Activated B cell treated with CpG ODN at 0.5 μM for 24 hours (primary cell): ENCODE data around the gene SLC10A2. TPM values are rescaled to one million over a fixed set of nuclear protein-coding genes. Genes with fewer than 3 reads are reported as not detected.

Experiments used
- ATAC-seq: fragments of 200-7000 bp; cut with Tn5 transposase; one replicate; pipeline ENCODE4 v1.10.0; 2021; ENCODE audit warnings: low read depth, mild to moderate bottlenecking, moderate library complexity
- CTCF ChIA-PET: fragments of 350-600 bp; sonication (Branson Sonifier 250); formaldehyde crosslinking; loops from one replicate; lab custom pipeline; 2021; ENCODE audit warnings: antibody characterized with exemption; lab: Charles Lee
- POLR2A ChIA-PET: fragments of 350-600 bp; sonication (Branson Sonifier 250); formaldehyde crosslinking; loops from one replicate; lab custom pipeline; 2021; ENCODE audit warnings: antibody characterized with exemption; lab: Charles Lee
- DNase-seq: peaks from one replicate; pipeline ENCODE4 v3.0.0; 2022
- H3K27ac Mint-ChIP-seq: one replicate; pipeline ENCODE4 v1.8.0; 2020; ENCODE audit warnings: mixed read lengths
- H3K27me3 Mint-ChIP-seq: one replicate; pipeline ENCODE4 v1.8.0; 2021; ENCODE audit warnings: mixed read lengths
- H3K36me3 Mint-ChIP-seq: one replicate; pipeline ENCODE4 v1.8.0; 2021; ENCODE audit warnings: low read depth, mixed read lengths
- H3K4me1 Mint-ChIP-seq: one replicate; pipeline ENCODE4 v1.8.0; 2021; ENCODE audit warnings: mixed read lengths
- H3K4me3 Mint-ChIP-seq: one replicate; pipeline ENCODE4 v1.8.0; 2020; ENCODE audit warnings: mild to moderate bottlenecking, mixed read lengths
- H3K9me3 Mint-ChIP-seq: one replicate; pipeline ENCODE4 v1.8.0; 2020; ENCODE audit warnings: mixed read lengths
- CTCF ChIP-seq: fragments of 200-600 bp; IDR thresholded peaks from one replicate; pipeline ENCODE4 v1.8.0; 2022; ENCODE audit warnings: antibody characterized with exemption, mild to moderate bottlenecking
- intact Hi-C: fragments of 100-400 bp; cut with micrococcal nuclease; formaldehyde crosslinking; loops from one replicate; pipeline ENCODE4 v1.15.1; 2024
- total RNA-seq: library from RNA; stranded (reverse); gene quantifications from 2 replicates; pipeline ENCODE4 v1.2.3, GENCODE V29; 2022

SLC10A2 gene
- total RNA-seq, 1 donor from 2014 or later, result not detected

- no peak for TF ChIP-seq CTCF
- ATAC-seq, result no peak
- intact Hi-C loops, result no loop called here
- POLR2A ChIA-PET, result no interaction called here
- Mint-ChIP-seq H3K27ac (peak overlapping the region; percentile 54), H3K27me3 (no peaks in the 10 kb centered on the region), H3K36me3 (no peaks in the 10 kb centered on the region), H3K4me3 (peak overlapping the region; percentile 16), H3K9me3 (no peaks in the 10 kb centered on the region), H3K4me1 (peaks cover 45% of the 10 kb centered on the region)
- DNase-seq, result no peak
- CTCF ChIA-PET, result no interaction called here
Measured at GRCh38 chr13:103033999-103034398, 32.2 kb downstream of the SLC10A2 start.

GRCh38 chr13:103031332-103031873 is 34.8 kb downstream of the SLC10A2 start:
- ChIA-PET CTCF (no interaction called here), POLR2A (no interaction called here)
- DNase-seq (no peak), ATAC-seq (peak; percentile 58)
- no peak for TF ChIP-seq CTCF
- no peaks in the 10 kb centered on the region for H3K36me3 Mint-ChIP-seq
- H3K9me3 Mint-ChIP-seq, result peaks cover 8% of the 10 kb centered on the region
- H3K4me3 Mint-ChIP-seq, result peak overlapping the region; percentile 21
- intact Hi-C loops, result loop anchor here (2.0 kb wide), 1 partner anchor 25 kb away; no protein-coding TSS in a partner anchor
- H3K4me1 Mint-ChIP-seq, result peaks cover 45% of the 10 kb centered on the region
- no peaks in the 10 kb centered on the region for H3K27me3 Mint-ChIP-seq
- peak overlapping the region; percentile 62 for H3K27ac Mint-ChIP-seq

GRCh38 chr13:103030776-103031175 is 35.4 kb downstream of the SLC10A2 start:
- Mint-ChIP-seq H3K4me1 (peaks cover 45% of the 10 kb centered on the region), H3K27ac (no peak overlapping the region), H3K36me3 (peaks cover 2% of the 10 kb centered on the region), H3K4me3 (peak overlapping the region; percentile 6), H3K9me3 (peaks cover 11% of the 10 kb centered on the region), H3K27me3 (no peaks in the 10 kb centered on the region)
- TF ChIP-seq CTCF, result no peak
- intact Hi-C loops, result loop anchor here (2.0 kb wide), 1 partner anchor 24 kb away; no protein-coding TSS in a partner anchor
- ChIA-PET POLR2A (no interaction called here), CTCF (no interaction called here)
- ATAC-seq, result peak; percentile 25
- no peak for DNase-seq

- intact Hi-C loops, result loop anchor here (2.0 kb wide), 1 partner anchor 23 kb away; no protein-coding TSS in a partner anchor
- POLR2A ChIA-PET, result no interaction called here
- ATAC-seq (no peak), DNase-seq (no peak)
- H3K4me1 Mint-ChIP-seq, result peaks cover 45% of the 10 kb centered on the region
- no peaks in the 10 kb centered on the region for H3K27me3 Mint-ChIP-seq
- TF ChIP-seq CTCF, result no peak
- CTCF ChIA-PET, result no interaction called here
- peaks cover 18% of the 10 kb centered on the region for H3K9me3 Mint-ChIP-seq
- no peak overlapping the region for H3K4me3 Mint-ChIP-seq
- H3K27ac Mint-ChIP-seq, result no peak overlapping the region
- peaks cover 3% of the 10 kb centered on the region for H3K36me3 Mint-ChIP-seq
Measured at GRCh38 chr13:103029798-103030197, 36.4 kb downstream of the SLC10A2 start.

- peaks cover 18% of the 10 kb centered on the region for H3K9me3 Mint-ChIP-seq
- POLR2A ChIA-PET, result no interaction called here
Measured at GRCh38 chr13:103022336-103022735, 43.9 kb downstream of the SLC10A2 start.

More at GRCh38 chr13:103022336-103022735, 43.9 kb downstream of the SLC10A2 start:
- H3K27me3 Mint-ChIP-seq, result no peaks in the 10 kb centered on the region
- ATAC-seq, result no peak
- H3K36me3 Mint-ChIP-seq, result peaks cover 3% of the 10 kb centered on the region
- TF ChIP-seq CTCF, result no peak
- no peak for DNase-seq
- CTCF ChIA-PET, result no interaction called here
- H3K4me3 Mint-ChIP-seq, result no peak overlapping the region
- H3K4me1 Mint-ChIP-seq, result no peaks in the 10 kb centered on the region
- intact Hi-C loops, result no loop called here
- no peak overlapping the region for H3K27ac Mint-ChIP-seq
